ENCODE results near the gene CNTNAP3B.
"Not testable (repeated sequence)": the region's sequence is repeated elsewhere in the genome, so short reads cannot be mapped to it uniquely, and the experiment has no call there.

DNA sequence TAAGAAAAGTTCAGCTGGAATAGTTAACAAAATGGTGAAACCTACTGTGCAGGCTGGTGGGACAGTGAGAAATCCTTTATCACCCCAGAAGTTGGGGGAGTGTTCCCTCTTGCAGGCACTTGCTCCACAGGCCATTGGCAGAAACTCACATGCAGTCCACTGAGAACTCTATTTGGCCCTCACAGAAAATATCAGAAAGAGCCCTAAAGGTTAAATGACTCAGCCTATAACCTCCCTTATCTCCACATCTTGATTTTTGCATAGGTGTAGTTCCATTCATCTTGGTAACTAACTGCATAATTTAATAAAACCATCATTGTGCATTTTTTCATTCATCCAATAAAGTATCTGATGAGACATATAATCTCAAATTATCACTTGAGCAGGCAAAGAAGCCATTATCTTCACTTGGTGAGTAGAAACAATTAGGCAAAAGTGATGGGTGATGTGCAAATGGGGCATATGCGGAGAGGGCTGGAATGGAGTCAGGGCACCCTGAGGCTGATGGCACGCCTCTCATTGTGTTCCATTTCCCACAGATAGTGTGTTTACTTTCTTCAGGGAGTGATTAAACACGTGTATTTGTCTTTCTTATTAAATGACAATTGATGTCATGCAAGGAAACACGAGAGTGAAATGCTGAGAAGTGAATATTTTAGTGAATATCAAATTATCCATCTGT lies 45.2 kb downstream of the CNTNAP3B start:
- not testable (repeated sequence) for TF ChIP-seq YY1 (IDR thresholded peaks at IDR 0.05; ENCODE audit: insufficient read depth, insufficient read length); SUZ12 (IDR thresholded peaks at IDR 0.05; ENCODE audit: extremely low read depth, insufficient read depth, insufficient read length); ZNF274 (IDR thresholded peaks at IDR 0.05; ENCODE audit: low read depth, low read length)
